ENCODE measurements around the gene NADK2.
"Not testable (repeated sequence)": the region's sequence is repeated elsewhere in the genome, so short reads cannot be mapped to it uniquely, and the experiment has no call there.

The NADK2 gene, protein sequence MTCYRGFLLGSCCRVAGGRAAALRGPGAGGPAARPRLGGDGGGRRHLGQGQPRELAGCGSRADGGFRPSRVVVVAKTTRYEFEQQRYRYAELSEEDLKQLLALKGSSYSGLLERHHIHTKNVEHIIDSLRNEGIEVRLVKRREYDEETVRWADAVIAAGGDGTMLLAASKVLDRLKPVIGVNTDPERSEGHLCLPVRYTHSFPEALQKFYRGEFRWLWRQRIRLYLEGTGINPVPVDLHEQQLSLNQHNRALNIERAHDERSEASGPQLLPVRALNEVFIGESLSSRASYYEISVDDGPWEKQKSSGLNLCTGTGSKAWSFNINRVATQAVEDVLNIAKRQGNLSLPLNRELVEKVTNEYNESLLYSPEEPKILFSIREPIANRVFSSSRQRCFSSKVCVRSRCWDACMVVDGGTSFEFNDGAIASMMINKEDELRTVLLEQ

DNA sequence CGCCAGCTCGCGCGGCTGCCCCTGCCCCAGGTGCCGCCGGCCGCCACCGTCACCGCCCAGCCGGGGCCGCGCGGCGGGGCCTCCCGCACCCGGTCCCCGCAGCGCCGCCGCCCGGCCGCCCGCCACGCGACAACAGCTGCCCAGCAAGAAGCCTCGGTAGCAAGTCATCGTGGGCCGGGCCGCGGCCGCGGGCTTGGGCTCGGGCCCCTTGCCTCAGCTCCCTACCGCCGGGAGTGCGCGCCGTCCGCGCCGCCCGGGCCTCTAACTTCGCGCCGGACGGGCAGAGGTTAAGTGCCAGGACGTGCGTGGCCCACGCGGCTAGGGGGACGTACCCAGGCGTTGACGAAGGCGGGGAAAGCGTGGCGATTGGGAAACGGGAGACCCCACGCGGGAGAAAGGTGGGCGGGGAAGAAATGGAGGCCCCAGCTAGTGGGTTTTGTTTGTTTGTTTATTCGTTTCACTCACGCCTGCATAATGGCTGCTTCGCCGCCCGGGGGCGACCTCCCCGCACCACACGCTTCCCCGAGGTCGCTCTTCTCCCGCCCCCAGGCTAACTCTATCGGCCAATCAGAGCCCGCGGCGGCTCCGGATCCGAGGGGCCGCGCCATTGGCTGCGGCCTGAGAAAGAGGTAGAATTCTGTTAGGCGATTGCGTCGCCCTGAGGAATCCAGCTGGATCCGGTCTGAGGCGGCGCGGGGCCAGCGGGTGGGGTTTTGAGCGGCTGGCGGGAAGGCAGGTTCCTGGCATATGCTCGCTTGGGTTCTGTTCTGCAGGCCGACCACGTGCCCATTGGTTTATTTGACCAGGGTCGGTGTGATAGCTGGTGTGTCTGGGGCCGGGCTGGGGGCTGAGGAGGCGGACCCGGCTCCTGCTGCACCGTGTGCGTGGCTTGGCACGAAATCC, at the start of gene NADK2:
NADK2 (minus strand) TSS at position 295 of the 903 bp plus-strand sequence; CDS start at position 168, 127 bp downstream.
- peak; percentile 70 to 84 for DNase-seq

DNA sequence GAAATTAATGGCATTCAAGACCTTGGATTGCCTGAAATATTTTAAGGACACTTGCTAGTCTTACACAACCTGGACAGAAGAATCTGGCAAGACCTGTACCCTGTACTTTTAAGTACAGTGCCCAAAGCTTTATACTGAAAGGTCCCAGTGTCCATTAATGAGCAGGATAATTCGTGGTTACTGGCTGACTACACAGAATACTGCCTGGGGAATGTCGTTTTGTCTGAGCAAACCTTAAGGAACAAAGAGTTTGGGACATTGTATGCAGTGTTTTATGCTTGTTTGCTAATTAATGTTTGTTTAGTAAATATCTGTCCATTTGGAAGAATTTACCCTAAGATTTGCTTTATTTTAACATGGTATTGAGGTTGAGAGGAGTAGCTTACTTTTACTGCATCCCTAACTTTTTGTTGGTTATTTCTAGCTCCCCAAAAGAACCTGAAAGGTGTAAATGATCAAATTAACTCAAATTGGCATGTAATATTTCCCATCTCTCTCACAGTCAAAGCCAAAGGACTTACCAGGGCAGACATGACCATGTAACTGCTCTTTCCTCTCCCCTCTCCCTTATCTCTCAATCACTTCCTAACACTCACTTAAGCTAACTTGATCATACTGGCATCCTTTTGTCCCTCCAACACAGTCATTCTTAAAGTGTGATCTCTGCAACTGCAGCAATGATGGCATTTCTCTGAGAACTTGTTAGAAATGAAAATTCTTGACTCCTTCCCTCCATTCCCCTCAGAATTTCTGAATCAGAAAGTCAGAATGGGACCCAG, 44.3 kb upstream of the NADK2 start:
- no peak for DNase-seq

DNA sequence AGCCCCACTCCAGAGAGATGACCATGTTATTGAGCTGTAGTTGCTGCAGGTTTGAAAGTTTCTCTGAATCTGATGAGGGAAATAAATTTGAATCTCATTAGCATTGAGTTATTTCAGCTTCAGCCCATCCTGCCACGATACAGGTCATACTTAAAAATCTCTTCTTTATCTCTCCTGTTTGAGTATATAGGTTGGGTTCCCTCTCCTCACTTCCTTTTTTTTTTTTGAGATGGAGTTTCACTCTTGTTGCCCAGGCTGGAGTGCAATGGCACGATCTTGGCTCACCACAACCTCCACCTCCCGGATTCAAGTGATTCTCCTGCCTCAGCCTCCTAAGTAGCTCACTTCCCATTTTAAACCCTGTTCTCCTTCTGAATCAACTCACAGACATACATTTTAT, 42.0 kb upstream of the NADK2 start:
- not testable (repeated sequence) for DNase-seq

DNA sequence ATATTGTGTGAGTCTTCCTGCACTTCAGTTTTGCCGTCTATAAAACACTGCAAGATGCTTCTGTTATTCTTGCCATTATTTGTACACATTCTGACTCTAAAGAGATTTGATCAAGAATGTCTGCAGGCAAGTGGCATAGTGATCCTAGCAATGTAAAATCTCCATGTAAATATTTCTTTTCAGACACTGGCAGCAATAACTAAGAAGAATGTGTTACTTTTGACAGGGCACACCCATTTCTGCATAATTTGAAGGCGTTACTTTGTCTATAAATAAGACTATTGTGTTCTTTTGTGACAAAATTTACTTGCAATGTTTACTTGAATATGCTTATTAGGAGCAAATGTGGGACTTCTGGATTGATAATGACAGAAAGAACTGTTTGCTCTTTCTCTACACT, 39.9 kb upstream of the NADK2 start:
- no peak for DNase-seq

DNA sequence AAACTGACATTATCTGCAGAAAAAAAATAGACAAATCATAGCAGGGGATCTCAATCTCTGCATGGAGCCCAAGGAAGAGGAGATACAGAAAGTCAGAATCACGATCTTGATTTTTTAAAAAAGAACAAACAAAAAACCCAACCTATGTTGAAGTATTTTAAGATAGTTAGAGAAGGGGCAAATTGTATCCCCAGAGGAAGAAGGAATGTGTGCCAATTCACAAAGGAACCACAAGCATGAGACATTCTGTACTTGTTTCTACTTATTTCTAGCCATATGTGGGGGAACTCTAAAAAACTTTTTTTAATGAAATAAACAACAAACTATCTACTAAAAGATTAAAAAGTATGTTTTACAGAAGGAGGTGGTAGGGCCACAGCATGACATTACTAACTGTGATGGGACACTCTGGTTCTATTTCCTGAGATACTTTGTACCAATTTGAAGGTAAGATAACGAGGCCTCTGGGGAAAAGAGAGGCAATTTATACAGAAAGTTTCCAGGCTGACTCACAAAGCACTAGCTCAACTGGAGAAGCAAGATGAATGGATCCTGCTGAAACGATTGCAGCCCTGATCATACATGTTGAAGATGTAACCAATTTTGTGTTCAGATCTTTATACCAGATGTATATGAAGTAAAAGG, 37.5 kb upstream of the NADK2 start:
- no peak for DNase-seq

DNA sequence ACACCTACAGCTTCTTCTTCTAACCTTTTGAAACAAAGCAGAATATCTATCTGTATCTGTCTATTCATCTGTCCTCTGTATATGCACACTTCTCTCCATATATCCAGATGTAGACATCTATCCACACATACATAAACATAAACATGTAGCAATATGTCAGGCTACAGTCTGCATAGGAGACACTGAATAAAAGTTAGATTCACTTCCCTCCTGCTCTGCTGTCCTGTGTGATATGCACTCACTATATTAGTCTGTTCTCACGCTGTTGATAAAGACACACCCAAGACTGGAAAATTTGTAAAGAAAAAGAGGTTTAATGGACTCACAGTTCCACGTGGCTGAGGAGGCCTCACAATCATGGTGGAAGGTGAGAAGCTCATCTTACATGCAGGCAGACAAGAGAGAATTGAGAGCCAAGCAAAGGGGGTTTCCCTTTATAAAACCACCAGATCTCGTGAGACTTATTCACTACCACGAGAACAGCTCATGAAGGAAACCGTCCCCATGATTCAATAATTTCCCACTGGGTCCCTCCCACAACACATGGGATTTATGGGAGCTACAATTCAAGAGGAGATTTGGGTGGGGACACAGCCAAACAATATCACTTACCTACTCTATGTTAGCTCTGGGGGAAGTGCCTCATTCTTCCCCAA, 35.9 kb upstream of the NADK2 start:
- no peak for DNase-seq

DNA sequence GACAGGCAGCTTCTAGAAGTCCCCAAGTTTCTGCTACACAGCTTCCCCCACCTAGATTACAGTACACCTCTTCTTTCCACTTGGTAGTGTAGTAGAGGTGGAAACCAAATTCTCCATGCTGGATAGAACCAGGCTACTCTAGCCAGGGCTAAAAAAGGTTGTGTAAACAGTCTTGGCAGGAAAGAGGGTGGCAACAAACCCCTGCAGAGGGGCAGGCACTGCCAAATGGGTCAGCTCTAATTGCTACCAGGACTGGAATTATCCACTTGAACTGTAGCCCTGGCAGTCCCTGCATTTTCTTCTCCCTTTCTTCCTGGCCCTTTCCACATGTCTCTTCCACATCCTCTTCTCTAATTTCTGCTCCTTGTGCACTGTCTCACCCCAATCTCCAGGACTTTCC, 35.1 kb upstream of the NADK2 start:
- no peak for DNase-seq

DNA sequence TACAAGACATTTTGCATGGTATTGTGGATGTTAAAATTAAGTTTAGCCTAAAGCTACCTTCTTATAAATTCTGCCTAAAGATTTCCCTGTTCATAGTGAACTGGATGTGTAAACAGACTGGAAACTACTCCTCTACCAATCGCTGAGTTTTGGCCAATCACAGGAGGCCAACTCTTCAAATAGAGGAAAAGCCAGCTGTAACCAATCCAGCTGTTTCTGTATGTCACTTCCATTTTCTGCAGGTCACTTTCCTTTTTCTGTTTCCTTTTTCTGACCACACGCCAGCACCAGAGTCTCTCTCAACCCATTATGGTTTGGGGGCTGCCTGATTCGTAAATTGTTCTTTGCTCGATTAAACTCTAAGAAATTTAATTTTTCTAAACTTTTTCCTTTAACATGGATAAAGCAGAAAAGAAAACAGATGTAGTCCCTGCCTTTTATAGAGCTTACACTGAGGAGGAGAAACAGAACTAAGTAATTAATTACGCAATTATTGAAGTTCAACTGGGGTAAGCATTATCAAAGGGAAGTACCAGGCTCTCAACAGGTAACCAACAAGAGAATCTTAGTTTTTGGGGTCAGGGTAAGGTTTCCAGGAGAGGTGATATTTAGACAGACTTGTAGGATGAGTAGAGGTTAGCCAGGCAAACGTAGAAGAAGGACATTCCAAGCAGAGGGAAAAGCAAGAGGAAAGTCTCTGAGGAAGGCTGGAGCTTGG, 32.2 kb upstream of the NADK2 start:
- no peak for DNase-seq

DNA sequence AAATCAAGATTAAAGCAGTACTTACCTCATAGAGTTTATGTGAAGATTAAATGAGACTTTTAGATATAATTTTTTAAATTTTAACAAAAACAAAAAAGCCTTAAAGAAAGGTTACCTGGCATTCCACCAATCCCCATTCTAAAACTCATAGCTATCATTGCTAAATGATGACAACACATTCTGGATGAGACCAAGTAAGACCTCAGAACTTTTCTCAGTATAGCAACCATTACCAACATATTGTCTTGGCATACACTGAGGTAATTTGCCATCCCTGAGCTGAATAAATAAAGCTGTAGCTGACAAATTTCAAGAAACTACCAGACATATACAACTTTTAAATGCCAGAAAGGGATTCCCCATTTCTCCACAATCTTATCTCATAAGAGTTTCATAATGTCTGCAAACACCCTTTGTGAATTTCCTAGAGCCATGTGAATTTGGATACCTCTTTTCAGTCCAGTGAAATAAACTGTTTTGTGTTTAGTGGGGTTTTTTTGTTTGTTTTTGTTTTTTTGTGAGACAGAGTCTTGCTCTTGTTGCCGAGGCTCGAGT, 30.5 kb upstream of the NADK2 start:
- DNase-seq, result no peak

DNA sequence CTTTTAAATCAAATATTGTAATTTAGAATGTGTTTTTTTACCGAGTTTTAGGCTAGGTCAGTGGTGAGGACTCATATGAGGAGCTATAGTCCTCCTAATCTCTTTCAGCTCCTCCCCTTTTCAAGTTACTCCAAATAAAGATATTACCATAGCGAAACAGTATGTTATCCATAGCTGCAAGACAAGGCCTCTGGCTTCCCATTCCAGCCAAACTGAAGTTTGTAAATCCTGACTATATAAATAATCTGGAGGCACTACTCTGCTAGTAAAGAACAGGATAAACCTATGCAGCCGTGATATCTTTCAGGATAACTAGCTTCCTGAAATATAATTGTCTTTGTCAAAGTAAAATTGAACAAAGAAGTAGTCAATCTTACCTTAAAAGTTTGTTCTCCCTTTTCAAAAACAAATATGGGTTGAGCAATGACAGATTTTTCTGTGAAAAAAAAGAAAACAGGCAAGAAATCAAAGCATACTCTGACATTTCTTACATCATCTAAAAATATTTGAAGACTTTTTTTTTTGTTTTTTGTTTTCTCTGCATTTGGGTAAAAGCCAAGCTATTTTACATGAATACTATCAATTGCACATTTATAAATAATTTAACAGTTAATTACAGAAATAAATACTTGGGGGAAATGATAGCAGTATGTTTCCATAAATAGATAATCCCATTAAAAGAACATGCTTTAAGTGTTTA, 29.3 kb upstream of the NADK2 start:
- DNase-seq, result no peak

DNA sequence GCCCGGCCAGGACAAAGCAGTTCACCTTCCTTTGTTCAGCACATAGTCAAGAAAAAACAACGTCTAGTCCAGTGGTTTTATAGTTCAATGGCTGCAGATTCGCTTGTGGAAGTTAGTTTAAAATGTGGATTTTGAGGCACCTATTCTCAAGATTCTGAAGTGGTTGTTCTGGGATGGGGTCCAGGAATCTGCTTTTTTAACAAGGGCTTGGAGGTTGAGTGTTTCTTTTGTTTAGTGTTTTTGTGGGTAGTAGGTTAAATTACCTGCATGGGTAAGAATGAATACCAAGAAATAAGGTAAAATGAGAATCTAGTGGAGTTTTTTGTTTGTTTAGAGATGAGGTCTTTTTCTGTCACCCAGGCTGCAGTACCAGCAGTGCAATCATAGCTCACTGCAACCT, 28.4 kb upstream of the NADK2 start:
- no peak for DNase-seq

DNA sequence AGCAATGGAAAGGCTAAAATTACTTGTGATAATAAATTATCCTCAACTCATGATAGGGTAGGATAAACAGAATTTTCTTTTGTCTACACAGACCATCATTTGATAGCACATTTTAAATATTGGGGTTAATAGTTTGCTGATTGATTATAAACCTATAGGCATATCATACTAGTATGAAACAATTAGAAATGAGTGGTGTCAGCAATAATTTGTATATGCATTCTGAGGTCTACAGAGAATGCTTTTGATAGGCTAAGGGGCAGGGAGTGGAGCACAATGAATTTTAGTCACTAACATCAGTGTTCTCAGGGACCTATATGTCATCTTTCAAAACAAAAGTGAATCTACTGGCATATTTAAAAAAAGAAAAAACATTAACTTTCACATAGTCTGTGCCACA, 27.8 kb upstream of the NADK2 start:
- DNase-seq, result no peak

DNA sequence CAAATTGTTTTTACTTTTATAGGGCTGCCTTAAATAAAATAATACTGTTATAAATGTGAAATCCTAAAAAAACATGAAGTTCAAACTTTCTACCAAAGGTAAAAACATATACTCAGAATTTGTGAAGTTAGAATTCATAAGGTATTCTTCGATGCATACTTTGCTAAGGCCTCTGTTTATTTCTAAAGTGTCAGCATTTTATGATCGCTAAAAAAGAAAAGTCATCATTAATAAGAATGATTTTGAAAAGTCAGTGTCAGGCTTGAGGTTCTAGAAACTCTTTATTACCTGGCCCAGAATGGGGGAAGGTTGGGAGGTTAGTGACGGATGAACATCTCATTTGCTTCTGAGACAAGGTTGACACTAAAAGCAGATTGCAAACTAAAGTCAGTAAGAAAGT, 26.2 kb upstream of the NADK2 start:
- no peak for DNase-seq

DNA sequence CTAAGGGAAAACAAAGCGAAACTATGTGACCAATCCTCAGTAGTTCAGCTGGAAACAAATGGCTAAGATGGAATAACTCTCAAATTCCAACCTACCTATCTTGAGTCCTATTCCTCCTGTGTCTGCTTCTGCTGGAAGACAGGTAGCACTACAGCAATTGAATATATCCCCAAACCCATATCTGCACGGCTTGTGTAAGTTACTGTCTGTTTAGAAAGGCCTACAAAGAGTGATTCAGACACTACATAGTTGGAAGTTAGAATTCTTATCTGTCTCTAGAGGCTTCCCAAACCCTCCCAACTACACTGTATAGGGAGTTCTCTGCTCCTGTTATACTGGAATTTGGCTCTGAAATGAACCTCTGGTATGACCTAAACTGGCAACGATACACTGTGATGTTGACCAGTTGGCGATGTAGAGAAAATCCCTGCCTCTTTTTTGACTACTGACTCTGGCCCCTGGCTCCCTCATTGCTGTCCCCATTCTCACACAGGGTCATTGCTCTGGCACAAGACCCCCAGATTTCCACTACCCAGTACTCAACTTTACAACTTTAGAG, 22.6 kb upstream of the NADK2 start:
- DNase-seq, result no peak

DNA sequence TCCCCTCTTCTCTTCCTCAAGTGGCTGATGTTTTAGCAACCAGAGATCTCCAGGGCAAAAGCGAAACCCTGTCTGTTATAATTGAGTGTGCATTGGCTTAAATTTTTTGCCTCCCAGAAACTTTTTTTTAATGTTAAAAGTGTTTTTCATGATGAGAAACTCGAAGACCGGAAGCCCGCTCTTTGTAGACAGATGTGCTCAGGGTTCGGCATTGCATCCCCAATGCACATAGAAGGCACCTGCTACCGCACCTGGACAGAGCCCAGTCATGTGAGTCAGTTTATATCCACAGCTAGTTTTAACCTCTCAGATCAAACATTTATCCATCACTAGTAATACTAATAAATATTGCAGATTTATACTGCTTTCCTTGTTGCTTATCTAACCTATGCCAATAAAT, 19.5 kb upstream of the NADK2 start:
- no peak for DNase-seq

DNA sequence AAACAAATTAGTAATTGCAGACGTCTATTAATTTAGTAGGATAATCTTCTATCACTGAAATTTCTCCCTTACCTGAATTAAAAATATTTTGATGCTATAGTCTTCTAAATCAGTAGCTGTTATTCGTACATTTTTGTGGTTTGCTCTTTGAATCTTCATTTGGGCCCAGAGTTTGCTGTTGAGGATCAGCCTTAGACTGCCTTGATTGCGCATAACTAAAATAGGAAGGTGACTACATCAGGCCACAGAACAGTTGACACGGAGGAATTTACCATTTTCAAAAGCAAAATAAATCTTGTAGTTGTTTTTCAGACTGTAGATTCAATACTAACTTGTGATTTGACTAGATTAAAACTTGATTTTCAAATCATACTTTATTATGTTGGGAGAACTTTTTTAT, 11.8 kb upstream of the NADK2 start:
- DNase-seq, result no peak

DNA sequence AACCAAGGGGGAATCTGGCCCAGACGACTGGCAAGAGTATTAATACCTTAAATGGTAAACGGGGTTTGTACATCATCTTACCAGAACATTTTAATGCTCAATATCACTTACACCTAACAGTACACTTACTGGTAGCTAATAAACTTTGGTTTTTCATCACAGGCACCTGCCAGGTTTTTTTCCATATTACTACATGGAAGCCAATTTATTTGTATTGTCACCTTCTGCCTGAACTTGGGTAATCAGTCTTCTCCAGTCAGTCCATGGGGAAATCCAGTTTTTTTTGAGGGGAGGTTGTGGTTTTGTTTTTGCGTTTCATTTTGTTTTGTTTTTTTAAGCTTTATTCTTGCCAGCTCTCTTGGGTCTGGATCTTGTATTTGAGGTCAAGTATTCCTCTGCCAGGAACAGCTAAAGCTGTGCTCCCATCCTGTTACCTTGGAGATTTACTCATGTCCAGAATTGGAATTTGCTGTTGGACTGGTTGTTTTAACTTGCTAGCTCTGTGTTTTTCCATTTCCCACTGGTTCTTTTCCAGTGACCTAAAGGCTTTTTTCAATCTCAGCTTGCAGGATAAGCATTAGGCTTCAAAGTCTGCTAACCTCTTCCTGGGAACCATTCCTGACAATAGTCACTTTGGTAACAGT, 11.1 kb upstream of the NADK2 start:
- no peak for DNase-seq

DNA sequence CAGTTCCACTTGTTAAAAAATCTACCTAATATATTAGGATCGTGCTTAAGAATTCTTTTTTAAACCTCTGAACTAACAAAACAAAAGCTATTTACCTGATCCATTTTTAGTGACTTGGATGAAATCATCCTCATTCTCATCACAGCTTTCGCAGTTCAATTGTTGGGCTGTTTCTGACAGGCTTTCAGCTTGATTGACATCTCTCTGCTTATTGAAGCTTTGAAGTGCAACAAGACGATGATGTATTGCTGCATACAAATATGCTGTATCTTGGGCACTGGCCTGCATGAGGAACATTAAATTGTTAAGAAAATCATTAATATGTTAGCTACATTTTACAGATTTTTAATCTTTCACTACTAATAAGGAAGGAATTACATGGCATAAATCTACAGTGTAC, 9.5 kb upstream of the NADK2 start:
- DNase-seq, result no peak

DNA sequence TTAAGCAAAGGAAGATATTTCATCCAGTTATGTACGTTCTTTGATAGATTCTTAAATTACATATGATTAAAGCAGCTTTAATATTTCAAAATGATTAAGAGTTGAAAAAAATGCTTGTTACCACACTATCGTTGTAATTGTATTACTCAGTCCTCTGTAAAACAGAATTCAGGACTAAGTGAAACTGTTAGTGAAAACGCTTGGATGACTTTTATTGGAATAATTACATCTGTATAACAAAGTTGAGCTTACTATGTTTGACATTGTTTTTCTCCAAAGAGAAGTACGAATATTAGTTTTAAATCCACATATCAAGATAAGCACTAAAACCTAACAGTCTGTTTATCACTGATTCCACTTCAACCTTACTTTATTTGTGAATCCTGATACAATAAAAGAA, 8.7 kb upstream of the NADK2 start:
- no peak for DNase-seq
